Fibroblast of villous mesenchyme (primary cell): ENCODE data around the gene TMED10. TPM values are rescaled to one million over a fixed set of nuclear protein-coding genes. Genes with fewer than 3 reads are reported as not detected.
A peak's percentile ranks its signal among the peaks of the same experiment; 100 is the strongest.

Experiments
- DNase-seq: peaks from one replicate; pipeline ENCODE4 v3.0.0-alpha.2; 2010; ENCODE audit warnings: low read depth
- H3K4me3 ChIP-seq: 2 replicates; pipeline ENCODE4 v1.5.1; 2011; ENCODE audit warnings: low read depth, mild to moderate bottlenecking, low read length
- CTCF ChIP-seq: IDR thresholded peaks from 2 replicates; pipeline ENCODE4 v1.5.1; 2012; ENCODE audit warnings: low read depth, mild to moderate bottlenecking, low read length; ENCODE audit not compliant: insufficient read depth
- total RNA-seq: library from RNA; depleted of rRNA; stranded (reverse); fragments of >200 nt; gene quantifications from 2 replicates; pipeline ENCODE4 v1.2.3, GENCODE V29; 2012

Gene TMED10
- 215 and 279 TPM in 2 replicates for total RNA-seq

GRCh38 chr14:75176142-75176820 is at the start of gene TMED10:
TMED10 (minus strand) TSS chr14:75176612; CDS start chr14:75176579, 33 bp downstream.
- peak within 1 kb of the TSS; percentile 97 for H3K4me3 ChIP-seq
- peak; percentile 93 for DNase-seq
- no peak for TF ChIP-seq CTCF

GRCh38 chr14:75224561-75224960 is 48.1 kb upstream of the TMED10 start:
- no peak overlapping the region for H3K4me3 ChIP-seq
- DNase-seq = peak; percentile 28
- TF ChIP-seq CTCF = no peak

GRCh38 chr14:75223664-75224154 is 47.3 kb upstream of the TMED10 start:
- no peak overlapping the region for H3K4me3 ChIP-seq
- DNase-seq = peak; percentile 88
- no peak for TF ChIP-seq CTCF

- no peak overlapping the region for H3K4me3 ChIP-seq
- TF ChIP-seq CTCF = no peak
- DNase-seq = peak; percentile 85
Measured at GRCh38 chr14:75222208-75222701, 45.8 kb upstream of the TMED10 start.

GRCh38 chr14:75221797-75222196 is 45.4 kb upstream of the TMED10 start:
- no peak for TF ChIP-seq CTCF
- no peak overlapping the region for H3K4me3 ChIP-seq
- DNase-seq = no peak

- no peak for DNase-seq
- H3K4me3 ChIP-seq = no peak overlapping the region
- TF ChIP-seq CTCF = no peak
Measured at GRCh38 chr14:75220156-75220555, 43.7 kb upstream of the TMED10 start.
